ENCODE results near the gene CHKB.
"Not testable (repeated sequence)": the region's sequence is repeated elsewhere in the genome, so short reads cannot be mapped to it uniquely, and the experiment has no call there.

Gene CHKB

GRCh38 chr22:50621948-50622722 is 39.5 kb upstream of the CHKB start:
- no peak for TF ChIP-seq POLR2A (IDR thresholded peaks at IDR 0.05; ENCODE audit: low read length)
- no peak for TF ChIP-seq GATA1 (IDR thresholded peaks at IDR 0.05; ENCODE audit: low read depth, low read length)
- DNase-seq = no peak

- DNase-seq = no peak
- TF ChIP-seq GATA1 (IDR thresholded peaks at IDR 0.05; ENCODE audit: low read depth, low read length) = no peak
- TF ChIP-seq POLR2A (IDR thresholded peaks at IDR 0.05; ENCODE audit: low read length) = no peak
These were observed 38.8 kb upstream of the CHKB start for GRCh38 chr22:50621356-50621880.

GRCh38 chr22:50620593-50621355 is 38.1 kb upstream of the CHKB start:
- DNase-seq = no peak
- TF ChIP-seq GATA1 (IDR thresholded peaks at IDR 0.05; ENCODE audit: low read depth, low read length) (no peak), POLR2A (IDR thresholded peaks at IDR 0.05; ENCODE audit: low read length) (no peak)

GRCh38 chr22:50614296-50614695 is 31.6 kb upstream of the CHKB start:
- DNase-seq = not testable (repeated sequence)

GRCh38 chr22:50613291-50613981 is 30.8 kb upstream of the CHKB start:
- no peak for TF ChIP-seq GATA1 (IDR thresholded peaks at IDR 0.05; ENCODE audit: low read depth, low read length)
- no peak for TF ChIP-seq POLR2A (IDR thresholded peaks at IDR 0.05; ENCODE audit: low read length)
- DNase-seq = peak; percentile 16 to 19

GRCh38 chr22:50612528-50613221 is 30.0 kb upstream of the CHKB start:
- TF ChIP-seq POLR2A (IDR thresholded peaks at IDR 0.05; ENCODE audit: low read length) (no peak), GATA1 (IDR thresholded peaks at IDR 0.05; ENCODE audit: low read depth, low read length) (no peak)
- peak in 1 of 2 experiments; percentile 27 for DNase-seq

- TF ChIP-seq GATA1 (IDR thresholded peaks at IDR 0.05; ENCODE audit: low read depth, low read length) = no peak
- no peak for DNase-seq
These were observed 29.5 kb upstream of the CHKB start for GRCh38 chr22:50612168-50612527.

GRCh38 chr22:50611341-50612060 is 28.9 kb upstream of the CHKB start:
- DNase-seq = no peak
- TF ChIP-seq GATA1 (IDR thresholded peaks at IDR 0.05; ENCODE audit: low read depth, low read length) (no peak), POLR2A (IDR thresholded peaks at IDR 0.05; ENCODE audit: low read length) (no peak)

GRCh38 chr22:50610581-50610980 is 27.9 kb upstream of the CHKB start:
- no peak for DNase-seq
- TF ChIP-seq POLR2A (IDR thresholded peaks at IDR 0.05; ENCODE audit: low read length) = no peak
- no peak for TF ChIP-seq GATA1 (IDR thresholded peaks at IDR 0.05; ENCODE audit: low read depth, low read length)

- no peak for DNase-seq
- TF ChIP-seq GATA1 (IDR thresholded peaks at IDR 0.05; ENCODE audit: low read depth, low read length) = no peak
- no peak for TF ChIP-seq POLR2A (IDR thresholded peaks at IDR 0.05; ENCODE audit: low read length)
These were observed 27.4 kb upstream of the CHKB start for GRCh38 chr22:50610041-50610451.

GRCh38 chr22:50609599-50609998 is 26.9 kb upstream of the CHKB start:
- no peak for TF ChIP-seq POLR2A (IDR thresholded peaks at IDR 0.05; ENCODE audit: low read length)
- no peak for DNase-seq

GRCh38 chr22:50608996-50609395 is 26.3 kb upstream of the CHKB start:
- TF ChIP-seq POLR2A (IDR thresholded peaks at IDR 0.05; ENCODE audit: low read length) (no peak), GATA1 (IDR thresholded peaks at IDR 0.05; ENCODE audit: low read depth, low read length) (no peak)
- DNase-seq = no peak

GRCh38 chr22:50608058-50608840 is 25.6 kb upstream of the CHKB start:
- DNase-seq = not testable (repeated sequence)
